ENCODE data around the gene DNAJC2.
"Not testable (repeated sequence)": the region's sequence is repeated elsewhere in the genome, so short reads cannot be mapped to it uniquely, and the experiment has no call there.

DNA sequence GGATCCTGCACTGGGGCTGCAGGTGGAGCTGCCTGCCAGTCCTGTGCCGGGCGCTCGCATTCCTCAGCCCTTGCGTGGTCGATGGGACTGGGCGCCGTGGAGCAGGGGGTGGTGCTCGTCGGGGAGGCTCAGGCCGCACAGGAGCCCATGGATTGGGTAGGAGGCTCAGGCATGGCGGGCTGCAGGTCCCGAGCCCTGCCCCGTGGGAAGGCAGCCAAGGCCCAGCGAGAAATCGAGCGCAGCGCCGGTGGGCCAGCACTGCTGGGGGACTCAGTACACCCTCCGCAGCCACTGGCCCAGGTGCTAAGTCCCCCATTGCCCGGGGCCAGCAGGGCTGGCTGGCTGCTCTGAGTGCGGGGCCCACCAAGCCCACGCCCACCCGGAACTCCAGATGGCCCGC is 69.7 kb downstream of the DNAJC2 start:
- TF ChIP-seq, protein P1, sequence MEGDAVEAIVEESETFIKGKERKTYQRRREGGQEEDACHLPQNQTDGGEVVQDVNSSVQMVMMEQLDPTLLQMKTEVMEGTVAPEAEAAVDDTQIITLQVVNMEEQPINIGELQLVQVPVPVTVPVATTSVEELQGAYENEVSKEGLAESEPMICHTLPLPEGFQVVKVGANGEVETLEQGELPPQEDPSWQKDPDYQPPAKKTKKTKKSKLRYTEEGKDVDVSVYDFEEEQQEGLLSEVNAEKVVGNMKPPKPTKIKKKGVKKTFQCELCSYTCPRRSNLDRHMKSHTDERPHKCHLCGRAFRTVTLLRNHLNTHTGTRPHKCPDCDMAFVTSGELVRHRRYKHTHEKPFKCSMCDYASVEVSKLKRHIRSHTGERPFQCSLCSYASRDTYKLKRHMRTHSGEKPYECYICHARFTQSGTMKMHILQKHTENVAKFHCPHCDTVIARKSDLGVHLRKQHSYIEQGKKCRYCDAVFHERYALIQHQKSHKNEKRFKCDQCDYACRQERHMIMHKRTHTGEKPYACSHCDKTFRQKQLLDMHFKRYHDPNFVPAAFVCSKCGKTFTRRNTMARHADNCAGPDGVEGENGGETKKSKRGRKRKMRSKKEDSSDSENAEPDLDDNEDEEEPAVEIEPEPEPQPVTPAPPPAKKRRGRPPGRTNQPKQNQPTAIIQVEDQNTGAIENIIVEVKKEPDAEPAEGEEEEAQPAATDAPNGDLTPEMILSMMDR (IDR thresholded peaks at IDR 0.05): not testable (repeated sequence)
- TF ChIP-seq POLR2A, POLR2AphosphoS5, EP300 (IDR thresholded peaks at IDR 0.05): not testable (repeated sequence)

Data from suprapubic skin (tissue), 4 donors.